HG02885 (cell line): Measurements from ENCODE around the gene CASP9.

Experiments
- ATAC-seq: cut with Tn5 transposase; IDR thresholded peaks from one replicate; pipeline ENCODE4 v1.9.1; 2021; ENCODE audit warnings: mild to moderate bottlenecking; ENCODE audit not compliant: unreplicated experiment, poor library complexity

Gene CASP9

GRCh38 chr1:15452216-15452615 is 71.8 kb downstream of the CASP9 start:
- no peak for ATAC-seq

GRCh38 chr1:15451014-15451722 is 72.8 kb downstream of the CASP9 start:
- no peak for ATAC-seq

- no peak for ATAC-seq
Measured at GRCh38 chr1:15449567-15449966, 74.4 kb downstream of the CASP9 start.

DNA sequence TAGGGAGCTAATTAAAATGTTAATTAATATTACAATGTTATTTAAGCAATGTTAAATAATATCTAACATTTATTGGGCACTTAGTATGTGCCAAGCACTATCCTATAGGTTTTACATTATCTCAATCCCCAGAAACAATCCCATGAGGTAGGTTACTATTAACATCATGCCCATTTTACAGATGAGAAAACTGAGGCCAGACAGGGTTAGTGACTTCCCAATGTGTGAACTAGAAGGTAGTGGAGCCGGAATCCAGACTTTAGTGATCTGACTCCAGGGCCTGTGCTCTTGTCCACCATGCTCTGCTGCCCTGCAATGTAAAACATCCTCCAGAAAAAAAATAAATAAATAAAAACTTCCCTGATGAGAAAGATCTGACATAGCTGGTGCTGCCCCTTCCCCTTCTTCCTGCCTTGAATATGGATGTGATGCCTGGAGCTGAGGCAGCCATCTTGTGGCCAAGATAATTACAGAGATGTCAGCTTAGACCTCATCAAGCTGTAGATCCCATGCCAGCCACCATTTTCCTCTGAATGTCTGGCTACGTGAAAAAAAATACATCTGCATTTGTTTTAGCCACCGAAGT is 75.0 kb downstream of the CASP9 start:
- no peak for ATAC-seq

DNA sequence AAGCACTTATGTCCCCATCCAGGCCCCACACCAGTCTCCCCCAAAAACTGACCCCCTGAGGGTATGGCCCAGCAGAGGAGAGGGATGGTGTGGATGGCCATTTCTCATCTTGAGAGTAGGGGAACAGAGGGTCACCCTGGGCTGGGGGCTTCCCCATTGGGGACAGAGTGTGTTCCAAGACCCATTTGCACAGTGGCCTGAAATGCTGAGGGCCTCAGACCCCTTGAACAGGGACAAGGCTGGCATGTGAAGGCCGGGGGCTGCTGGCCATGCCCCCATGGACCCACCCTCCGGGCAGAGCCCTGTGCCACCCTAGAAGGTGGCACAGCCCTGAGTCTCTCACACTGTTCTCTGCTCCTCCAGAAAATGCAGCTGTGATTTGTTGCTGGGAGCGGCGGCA is 77.8 kb downstream of the CASP9 start:
- ATAC-seq, result no peak

DNA sequence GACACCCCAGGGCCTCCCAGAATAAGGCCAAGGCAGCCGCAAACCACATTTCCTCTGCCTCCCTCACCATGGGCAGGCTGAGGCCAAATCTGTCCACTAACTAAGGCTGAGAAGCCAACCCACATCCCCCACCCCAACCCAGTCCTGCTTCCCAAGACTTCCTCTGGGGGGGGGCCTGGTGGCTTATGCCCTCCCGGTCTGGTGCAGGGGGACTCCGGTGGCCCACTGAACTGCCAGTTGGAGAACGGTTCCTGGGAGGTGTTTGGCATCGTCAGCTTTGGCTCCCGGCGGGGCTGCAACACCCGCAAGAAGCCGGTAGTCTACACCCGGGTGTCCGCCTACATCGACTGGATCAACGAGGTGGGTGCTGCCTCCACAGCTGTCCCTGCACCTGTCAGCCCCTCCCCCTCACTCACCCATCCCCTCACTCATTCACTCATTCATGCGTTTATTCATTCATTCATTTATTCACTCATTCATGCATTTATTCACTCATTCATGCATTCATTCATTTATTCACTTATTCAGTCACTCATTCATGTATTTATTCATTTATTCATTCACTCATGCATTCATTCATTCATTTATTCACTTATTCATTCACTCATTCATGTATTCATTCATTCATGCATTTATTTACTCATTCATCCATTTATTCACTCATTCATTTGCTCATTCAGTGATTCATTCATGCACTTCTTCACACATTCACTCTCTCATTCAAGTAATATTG is 78.5 kb downstream of the CASP9 start:
- ATAC-seq, result no peak

GRCh38 chr1:15444468-15445389 is 79.3 kb downstream of the CASP9 start:
- no peak for ATAC-seq

DNA sequence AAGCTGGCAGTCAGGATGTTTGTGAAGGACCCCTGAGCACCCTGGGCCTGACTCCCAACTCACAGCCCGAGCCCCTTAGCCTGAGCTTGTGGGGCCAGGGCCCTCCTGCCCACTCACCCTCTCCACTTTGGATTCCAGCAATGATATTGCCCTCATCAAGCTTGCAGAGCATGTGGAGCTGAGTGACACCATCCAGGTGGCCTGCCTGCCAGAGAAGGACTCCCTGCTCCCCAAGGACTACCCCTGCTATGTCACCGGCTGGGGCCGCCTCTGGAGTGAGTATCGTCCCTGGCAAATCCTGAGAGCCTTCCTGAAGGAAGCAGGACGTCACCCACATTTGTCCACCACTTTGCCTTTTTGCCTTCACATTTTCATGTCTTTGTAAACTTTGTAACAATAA is 80.7 kb downstream of the CASP9 start:
- no peak for ATAC-seq

DNA sequence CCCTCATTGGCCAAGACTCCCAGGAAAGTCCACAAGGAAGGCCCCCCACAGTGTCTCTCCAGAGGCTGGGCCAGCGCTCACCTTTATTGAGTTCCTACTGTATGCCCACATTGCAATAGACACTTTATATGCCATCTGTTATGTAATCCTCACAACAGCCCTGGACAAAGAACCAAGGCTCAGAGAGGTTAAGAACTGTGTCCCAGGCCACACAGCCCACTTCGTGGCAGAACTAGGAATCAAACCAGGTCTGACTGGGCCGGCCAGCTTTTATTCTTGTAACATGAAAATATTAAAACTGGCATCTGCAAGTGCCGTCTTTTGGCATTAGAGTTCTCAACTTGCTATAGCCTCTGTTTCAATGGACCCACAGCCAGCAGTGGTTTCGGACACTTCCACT is 81.3 kb downstream of the CASP9 start:
- ATAC-seq, result no peak

- no peak for ATAC-seq
Measured at GRCh38 chr1:15442119-15442518, 81.9 kb downstream of the CASP9 start.
